HG02642 (cell line): ENCODE measurements around the gene ACP5.
"Not testable (repeated sequence)": the region's sequence is repeated elsewhere in the genome, so short reads cannot be mapped to it uniquely, and the experiment has no call there.

Experiments
- ATAC-seq: cut with Tn5 transposase; IDR thresholded peaks from one replicate; pipeline ENCODE4 v1.9.1; 2021; ENCODE audit warnings: mild to moderate bottlenecking; ENCODE audit not compliant: unreplicated experiment, poor library complexity

The ACP5 gene

DNA sequence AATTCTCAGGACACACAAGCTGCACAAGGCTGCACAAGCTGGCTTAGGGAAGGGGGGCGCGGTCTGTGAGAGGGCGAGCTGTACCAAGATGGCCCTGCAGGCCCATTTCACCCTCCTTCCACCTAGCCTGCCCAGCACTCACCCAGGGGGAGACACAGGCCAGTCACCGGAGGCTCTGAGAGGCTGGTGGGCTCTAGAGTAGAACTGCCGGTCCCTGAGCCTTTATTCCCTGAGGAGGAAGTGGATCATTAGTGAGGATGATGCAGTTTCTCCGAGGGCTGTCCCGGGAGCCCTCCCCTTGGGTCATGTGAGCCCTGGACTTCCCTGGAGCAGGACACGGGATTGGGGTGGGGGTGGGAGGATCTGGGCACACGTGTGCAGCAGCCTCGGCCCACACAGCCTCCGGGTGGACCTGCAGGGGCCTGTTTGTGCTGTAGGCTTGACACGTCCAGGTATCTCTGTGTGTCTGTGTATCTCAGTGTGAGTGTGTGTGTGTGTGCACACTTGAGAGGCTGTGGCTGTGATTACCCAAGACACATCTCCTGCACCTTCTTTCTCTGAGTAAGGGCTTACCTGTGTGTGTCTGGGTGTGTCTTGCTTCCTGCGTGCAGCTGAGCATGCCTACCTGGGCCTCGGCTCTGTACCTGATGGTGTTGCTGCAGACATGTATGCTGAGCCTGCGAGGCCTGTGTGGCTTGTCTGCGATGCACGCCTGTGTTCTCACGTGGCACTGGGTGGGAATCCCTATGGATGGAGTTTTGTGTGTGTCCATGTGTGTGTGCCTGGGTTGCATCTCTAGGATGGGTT lies at the start of gene ACP5:
TSS of gene ACP5 (minus strand) at position 195 of the 807 bp plus-strand sequence. CDS start 328 bp downstream, outside the sequence.
- ATAC-seq, result no peak

- ATAC-seq, result no peak
Measured at GRCh38 chr19:11626252-11626651, 48.8 kb upstream of the ACP5 start.

DNA sequence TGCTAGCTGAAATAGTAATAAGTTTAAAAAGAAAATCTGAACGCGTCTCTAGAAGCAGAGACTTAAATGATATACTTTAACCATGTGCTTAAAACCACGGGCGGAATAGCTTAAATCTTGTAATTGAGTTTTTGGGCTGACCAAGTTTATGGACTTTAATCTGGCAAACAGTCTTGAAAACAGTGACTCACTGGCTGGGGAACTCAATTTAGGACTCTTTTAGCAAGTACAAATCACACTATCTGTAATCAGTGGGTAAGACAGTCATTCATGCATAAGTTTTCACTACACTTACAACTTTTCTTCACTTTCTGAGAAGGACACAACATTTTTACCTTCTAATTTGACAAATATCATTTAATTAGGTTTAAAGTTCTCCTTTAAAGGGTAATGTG lies 46.6 kb upstream of the ACP5 start:
- ATAC-seq, result no peak

GRCh38 chr19:11622401-11622800 lies 45.0 kb upstream of the ACP5 start:
- not testable (repeated sequence) for ATAC-seq

- no peak for ATAC-seq
Measured at GRCh38 chr19:11620553-11620952, 43.1 kb upstream of the ACP5 start.

- ATAC-seq, result no peak
Measured at GRCh38 chr19:11617180-11618062, 40.0 kb upstream of the ACP5 start.

GRCh38 chr19:11612816-11613511 lies 35.5 kb upstream of the ACP5 start:
- no peak for ATAC-seq

- no peak for ATAC-seq
Measured at GRCh38 chr19:11611730-11612129, 34.3 kb upstream of the ACP5 start.

DNA sequence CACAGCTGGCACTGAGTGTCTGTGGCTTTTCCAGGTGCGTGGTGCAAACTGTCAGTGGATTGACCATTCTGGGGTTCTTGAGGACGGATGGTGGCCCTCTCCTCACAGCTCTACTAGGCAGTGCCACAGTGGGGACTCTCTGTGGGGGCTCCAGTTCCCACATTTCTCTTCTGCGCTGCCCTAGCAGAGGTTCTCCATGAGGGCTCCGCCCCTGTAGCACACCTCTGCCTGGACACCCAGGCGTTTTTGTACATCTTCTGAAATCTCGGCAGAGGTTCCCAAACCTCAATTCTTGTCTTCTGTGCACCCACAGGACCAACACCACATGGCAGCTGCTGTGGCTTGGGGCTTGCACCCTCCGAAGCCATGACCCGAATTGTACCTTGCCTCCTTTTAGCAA lies 29.0 kb upstream of the ACP5 start:
- ATAC-seq, result no peak

DNA sequence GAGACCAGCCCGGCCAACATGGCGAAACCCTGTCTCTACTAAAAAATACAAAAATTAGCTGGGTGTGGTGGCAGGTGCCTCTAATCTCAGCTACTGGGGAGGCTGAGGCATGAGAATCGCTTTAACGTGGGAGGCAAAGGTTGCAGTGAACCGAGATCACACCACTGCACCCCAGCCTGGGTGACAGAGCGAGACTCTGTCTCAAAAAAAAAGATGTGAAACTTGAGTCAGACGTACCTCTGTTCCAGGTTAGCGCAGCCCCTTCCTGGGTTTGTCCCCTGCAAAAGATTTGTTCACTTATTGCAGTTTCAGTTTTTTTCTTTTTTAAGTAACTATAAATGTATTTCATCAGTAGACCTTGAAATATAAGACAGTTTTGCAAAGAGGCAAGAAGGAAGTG lies 22.3 kb upstream of the ACP5 start:
- ATAC-seq, result not testable (repeated sequence)

DNA sequence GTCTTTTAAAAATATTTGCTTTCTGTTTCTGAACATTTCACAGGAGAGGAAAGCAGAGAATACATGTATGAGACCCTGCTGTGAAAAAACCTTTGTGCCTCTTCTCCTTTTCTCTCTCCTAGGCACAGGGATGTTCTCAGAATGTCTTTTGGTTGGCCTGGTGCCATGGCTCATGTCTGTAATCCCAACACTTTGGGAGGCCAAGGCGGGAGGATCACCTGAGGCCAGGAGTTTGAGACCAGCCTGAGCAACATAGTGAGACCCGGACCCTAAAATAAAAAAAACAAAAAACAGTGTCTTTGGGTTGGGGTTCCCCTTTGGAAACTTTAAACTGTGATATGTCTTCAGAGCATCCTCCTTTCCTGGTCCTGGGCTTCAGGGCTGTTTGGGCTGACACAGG lies 21.3 kb upstream of the ACP5 start:
- ATAC-seq, result no peak

DNA sequence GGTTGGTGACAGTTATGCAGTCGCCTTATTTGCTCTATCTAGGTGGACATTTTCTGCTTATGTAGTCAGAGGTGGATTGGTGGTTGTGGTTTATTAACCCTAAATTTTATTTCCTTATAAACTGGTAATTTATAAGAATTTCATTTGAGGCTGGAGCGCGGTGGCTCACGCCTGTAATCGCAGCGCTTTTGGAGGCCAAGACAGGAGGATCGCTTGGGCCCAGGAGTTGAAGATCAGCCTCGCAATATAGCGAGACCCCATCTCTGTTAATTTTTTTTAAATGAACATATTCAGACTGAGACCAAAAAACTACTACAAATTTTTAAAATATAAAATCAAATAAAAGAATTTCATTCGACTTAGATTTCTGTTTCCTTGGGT lies 20.6 kb upstream of the ACP5 start:
- no peak for ATAC-seq

DNA sequence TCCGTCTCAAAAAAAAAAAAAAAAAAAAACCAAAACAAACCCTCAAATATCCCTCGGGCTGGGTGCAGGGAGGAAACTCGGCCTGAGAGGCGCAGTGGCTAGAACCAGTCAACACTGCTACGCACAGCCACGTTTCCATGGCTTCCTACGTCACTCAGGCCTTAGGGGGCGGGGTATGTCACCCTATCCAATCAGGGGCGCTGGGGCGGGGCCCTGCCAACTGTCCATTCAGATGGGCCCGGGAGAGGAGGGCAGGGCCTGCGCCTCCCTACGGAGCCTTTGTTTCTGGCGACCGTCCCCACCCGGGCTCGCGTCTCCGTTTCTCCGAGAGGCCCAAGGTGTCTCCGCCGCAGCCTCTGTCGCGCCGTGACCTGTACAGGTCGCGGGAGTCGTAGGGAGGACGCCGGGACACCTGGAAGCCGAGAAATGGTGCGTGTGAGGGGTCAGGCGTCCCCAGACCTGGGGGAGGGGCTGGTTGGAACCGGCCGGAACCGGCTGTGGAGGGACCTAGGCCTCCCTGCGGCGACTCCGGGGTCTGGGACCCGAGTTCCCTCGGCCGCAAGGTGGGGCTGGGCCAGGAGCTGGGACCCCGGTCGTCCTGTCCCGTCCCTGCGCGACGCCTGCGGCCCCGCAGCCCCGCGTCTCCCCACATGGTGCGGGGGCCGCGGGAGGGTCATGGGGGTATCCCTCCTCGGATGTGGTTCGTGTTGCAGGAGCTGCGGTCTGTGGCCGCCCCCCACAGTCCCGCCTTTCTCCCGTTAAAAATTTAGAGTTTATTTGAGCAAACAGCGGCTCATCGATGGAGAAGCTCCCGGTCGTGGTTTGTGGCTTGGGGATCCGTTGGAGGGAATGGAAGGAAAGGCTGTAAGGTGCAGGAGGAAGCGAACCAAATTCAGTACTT lies 20.0 kb upstream of the ACP5 start, which contains the start of gene ZNF627:
TSS of gene ZNF627 (plus strand) at position 282 of the 901 bp plus-strand sequence. CDS start at position 427, 145 bp downstream.
- peak; percentile 99 for ATAC-seq

- no peak for ATAC-seq
Measured at GRCh38 chr19:11596156-11596555, 18.7 kb upstream of the ACP5 start.

DNA sequence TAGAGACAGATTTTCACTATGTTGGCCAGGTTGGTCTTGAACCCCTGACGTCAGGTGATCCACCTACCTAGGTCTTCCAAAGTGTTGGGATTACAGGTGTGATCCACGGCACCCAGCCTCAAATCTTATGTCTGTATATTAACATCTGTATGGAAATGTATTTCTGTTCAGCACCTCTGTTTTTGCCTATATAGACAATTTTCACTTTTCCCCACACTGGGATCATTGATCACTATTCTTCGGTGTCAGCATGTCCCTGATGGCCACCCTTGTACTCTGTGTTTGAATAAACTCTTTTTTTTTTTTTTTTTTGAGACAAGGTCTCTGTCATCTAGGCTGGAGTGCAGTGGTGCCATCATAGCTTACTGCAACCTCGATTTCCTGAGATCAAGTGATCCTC lies 16.6 kb upstream of the ACP5 start:
- no peak for ATAC-seq

DNA sequence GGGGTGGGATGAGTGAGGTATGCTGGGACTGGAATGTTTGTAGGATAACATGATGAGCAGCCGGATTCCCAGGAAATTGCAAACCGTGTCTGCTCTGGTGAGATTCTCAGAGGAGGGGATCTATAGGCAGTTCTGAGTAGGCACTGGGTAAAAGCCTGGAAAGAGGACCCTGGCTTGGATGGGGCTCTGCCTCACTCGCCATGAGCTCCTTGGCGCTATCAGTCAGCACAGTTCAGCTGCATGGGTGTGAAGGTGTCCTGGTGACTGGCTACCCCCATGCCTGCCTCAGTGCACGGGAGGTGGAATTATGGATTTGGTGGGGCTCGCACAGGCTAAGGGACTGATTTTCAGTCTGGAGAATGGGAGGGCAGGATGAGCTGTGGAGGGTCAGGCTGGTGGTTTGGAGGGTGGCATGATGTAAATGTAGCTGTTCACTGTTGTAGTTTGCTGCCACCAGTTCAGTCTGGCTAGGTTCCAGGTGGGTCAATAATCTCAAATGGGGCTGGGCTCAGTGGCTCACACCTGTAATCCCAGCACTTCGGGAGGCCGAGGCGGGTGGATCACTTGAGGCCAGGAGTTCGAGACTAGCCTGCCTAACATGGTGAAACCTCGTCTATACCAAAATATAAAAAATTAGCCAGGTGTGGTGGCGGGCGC lies 10.7 kb upstream of the ACP5 start:
- no peak for ATAC-seq

DNA sequence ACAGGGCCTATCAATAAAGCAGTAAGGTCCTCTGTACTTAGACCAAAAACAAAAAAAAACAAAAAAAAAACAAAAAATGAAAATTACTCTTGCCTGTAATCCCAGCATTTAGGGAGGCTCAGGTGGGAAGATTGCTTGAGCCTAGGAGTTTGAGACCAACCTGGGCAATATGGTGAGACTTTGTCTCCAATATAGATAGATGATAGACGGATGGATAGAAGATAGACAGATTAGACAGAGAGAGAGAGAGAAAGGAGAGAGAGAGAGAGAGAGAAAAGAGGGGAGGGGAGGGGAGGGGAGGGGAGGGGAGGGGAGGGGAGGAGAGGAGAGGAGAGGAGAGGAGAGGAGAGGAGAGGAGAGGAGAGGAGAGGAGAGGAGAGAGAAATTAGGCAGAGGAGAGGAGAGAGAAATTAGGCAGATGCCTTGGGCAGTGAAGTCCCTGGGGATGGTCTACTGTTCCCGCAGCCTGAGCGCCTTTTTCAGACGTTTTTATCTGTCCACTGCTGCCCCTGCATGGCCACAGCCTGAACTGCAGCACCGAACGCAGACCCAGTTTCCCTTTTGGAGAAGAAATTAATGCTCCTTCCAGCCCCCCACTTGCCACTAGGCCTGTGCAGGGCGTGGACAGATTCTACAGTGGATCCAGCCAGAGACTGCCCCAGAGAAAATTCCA lies 10.0 kb upstream of the ACP5 start:
- ATAC-seq, result no peak

- no peak for ATAC-seq
Measured at GRCh38 chr19:11586331-11586730, 8.9 kb upstream of the ACP5 start.

- ATAC-seq, result peak; percentile 72
Measured at GRCh38 chr19:11581740-11582139, 4.3 kb upstream of the ACP5 start.
